WTC11 (cell line): ENCODE measurements around the gene EPN2. TPM values are rescaled to one million over a fixed set of nuclear protein-coding genes. Genes with fewer than 3 reads are reported as not detected.

Experiments used
- ATAC-seq: fragments of 200-7000 bp; cut with Tn5 transposase; 2 replicates; pipeline ENCODE4 v1.10.0; 2021; ENCODE audit warnings: mild to moderate bottlenecking, moderate library complexity
- CTCF ChIA-PET: fragments of 300-600 bp; sonication (Branson Sonifier 250); formaldehyde crosslinking; loops from one replicate; lab custom pipeline; 2021; ENCODE audit warnings: antibody characterized with exemption; lab: Charles Lee
- POLR2A ChIA-PET: fragments of 350-600 bp; sonication (Branson Sonifier 250); formaldehyde crosslinking; loops from one replicate; lab custom pipeline; 2021; ENCODE audit warnings: antibody characterized with exemption; lab: Charles Lee
- DNase-seq: peaks from one replicate; pipeline ENCODE4 v3.0.0; 2021; ENCODE audit warnings: low spot score
- H3K27ac Mint-ChIP-seq: 2 replicates; pipeline ENCODE4 v1.8.0; 2021; ENCODE audit warnings: mixed read lengths
- H3K27me3 Mint-ChIP-seq: 2 replicates; pipeline ENCODE4 v1.8.0; 2021; ENCODE audit warnings: low read depth, mild to moderate bottlenecking, moderate library complexity, mixed read lengths
- H3K36me3 Mint-ChIP-seq: 2 replicates; pipeline ENCODE4 v1.8.0; 2021; ENCODE audit warnings: mixed read lengths
- H3K4me1 Mint-ChIP-seq: 2 replicates; pipeline ENCODE4 v1.8.0; 2022; ENCODE audit warnings: mixed read lengths
- H3K4me3 Mint-ChIP-seq: 2 replicates; pipeline ENCODE4 v1.8.0; 2021; ENCODE audit warnings: mild to moderate bottlenecking, moderate library complexity, mixed read lengths
- H3K9me3 Mint-ChIP-seq: 2 replicates; pipeline ENCODE4 v1.8.0; 2021; ENCODE audit warnings: mixed read lengths
- EMX1 ChIP-seq: fragments of 250-450 bp; sonication (Bioruptor Pico); IDR thresholded peaks from 2 replicates; pipeline ENCODE4 v1.8.0; 2021; ENCODE audit warnings: mild to moderate bottlenecking
- FOXJ3 ChIP-seq: sonication (generic); formaldehyde crosslinking; IDR thresholded peaks from 2 replicates; pipeline ENCODE4 v1.9.0; 2021; ENCODE audit warnings: missing genetic modification reagents, mild to moderate bottlenecking, borderline replicate concordance
- JAZF1 ChIP-seq: fragments of 250-450 bp; sonication (Bioruptor Pico); IDR thresholded peaks from 2 replicates; pipeline ENCODE4 v1.9.0; 2021; ENCODE audit warnings: moderate library complexity, mild to moderate bottlenecking, inconsistent platforms
- JUN ChIP-seq: sonication (generic); formaldehyde crosslinking; IDR thresholded peaks from 2 replicates; pipeline ENCODE4 v1.8.0; 2023; ENCODE audit warnings: mild to moderate bottlenecking, missing genetic modification reagents
- KAT7 ChIP-seq: sonication (generic); formaldehyde crosslinking; IDR thresholded peaks from 2 replicates; pipeline ENCODE4 v1.8.1; 2023; ENCODE audit warnings: missing genetic modification reagents, mild to moderate bottlenecking, borderline replicate concordance
- MAX ChIP-seq: sonication (generic); formaldehyde crosslinking; IDR thresholded peaks from 2 replicates; pipeline ENCODE4 v1.8.0; 2022; ENCODE audit warnings: mild to moderate bottlenecking, missing genetic modification reagents
- RORB ChIP-seq: fragments of 250-450 bp; sonication (Bioruptor Pico); IDR thresholded peaks from 2 replicates; pipeline ENCODE4 v1.9.0; 2021; ENCODE audit warnings: mild to moderate bottlenecking
- ZNF671 ChIP-seq: fragments of 250-450 bp; sonication (Bioruptor Pico); IDR thresholded peaks from 2 replicates; pipeline ENCODE4 v1.8.0; 2021; ENCODE audit warnings: mild to moderate bottlenecking
- total RNA-seq: library from RNA; stranded (reverse); gene quantifications from 3 replicates; pipeline ENCODE4 v1.2.3, GENCODE V29; 2021
- TF ChIP-seq, protein P1 (sequence below): sonication (generic); formaldehyde crosslinking; IDR thresholded peaks from 2 replicates; pipeline ENCODE4 v1.8.0; 2022; ENCODE audit warnings: mild to moderate bottlenecking, missing genetic modification reagents
- TF ChIP-seq, protein P2 (sequence below): sonication (generic); formaldehyde crosslinking; IDR thresholded peaks from 2 replicates; pipeline ENCODE4 v1.8.1; 2023; ENCODE audit warnings: mild to moderate bottlenecking, moderate library complexity, missing genetic modification reagents
- TF ChIP-seq, protein P3 (sequence below): sonication (generic); formaldehyde crosslinking; IDR thresholded peaks from 2 replicates; pipeline ENCODE4 v1.8.0; 2022; ENCODE audit warnings: missing genetic modification reagents
- TF ChIP-seq, protein P4 (sequence below): sonication (generic); formaldehyde crosslinking; IDR thresholded peaks from 2 replicates; pipeline ENCODE4 v1.8.1; 2022; ENCODE audit warnings: missing genetic modification reagents, borderline replicate concordance
- TF ChIP-seq, protein P5 (sequence below): sonication (generic); formaldehyde crosslinking; IDR thresholded peaks from 2 replicates; pipeline ENCODE4 v1.8.1; 2023; ENCODE audit warnings: mild to moderate bottlenecking, missing genetic modification reagents
- TF ChIP-seq, protein P6 (sequence below): sonication (generic); formaldehyde crosslinking; IDR thresholded peaks from 2 replicates; pipeline ENCODE4 v1.8.1; 2023; ENCODE audit warnings: mild to moderate bottlenecking, missing genetic modification reagents, borderline replicate concordance

The EPN2 gene
- total RNA-seq, 1 experiment from 2014 or later, result 48.8 TPM

DNA sequence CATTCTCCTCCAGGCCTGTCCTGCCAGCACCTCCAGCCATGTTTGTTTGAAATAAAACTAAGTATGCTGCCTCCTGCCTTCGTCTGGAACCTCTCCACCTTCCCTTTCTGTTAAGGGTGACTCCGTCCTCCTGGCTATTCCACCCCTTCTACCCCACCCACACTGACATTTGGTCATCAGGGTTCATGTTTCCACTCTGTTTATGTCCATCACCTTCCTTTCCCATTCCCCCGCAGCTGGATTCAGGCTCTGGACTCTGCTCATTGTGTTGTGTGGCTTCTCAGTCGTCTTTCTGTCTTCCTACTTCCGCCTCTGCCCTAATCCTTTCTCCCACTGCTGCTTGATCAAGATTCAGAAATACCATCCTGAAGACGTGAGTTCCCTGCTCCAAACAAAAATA, 28.6 kb downstream of the EPN2 start:
- H3K9me3 Mint-ChIP-seq, result no peaks in the 10 kb centered on the region
- DNase-seq, result no peak
- H3K4me1 Mint-ChIP-seq, result peaks cover 43% of the 10 kb centered on the region
- ChIA-PET CTCF (interaction anchor here (1.9 kb wide), 1 partner anchor 15 kb away, joined by 5 read pairs; no protein-coding TSS in a partner anchor), POLR2A (no interaction called here)
- H3K4me3 Mint-ChIP-seq, result no peak overlapping the region
- H3K36me3 Mint-ChIP-seq, result 0 out of 2 replicates have a peak, but pooled peaks cover 2% of the 10 kb centered on the region
- TF ChIP-seq KAT7 (CRISPR knock-in tag), result no peak
- TF ChIP-seq, protein P1, sequence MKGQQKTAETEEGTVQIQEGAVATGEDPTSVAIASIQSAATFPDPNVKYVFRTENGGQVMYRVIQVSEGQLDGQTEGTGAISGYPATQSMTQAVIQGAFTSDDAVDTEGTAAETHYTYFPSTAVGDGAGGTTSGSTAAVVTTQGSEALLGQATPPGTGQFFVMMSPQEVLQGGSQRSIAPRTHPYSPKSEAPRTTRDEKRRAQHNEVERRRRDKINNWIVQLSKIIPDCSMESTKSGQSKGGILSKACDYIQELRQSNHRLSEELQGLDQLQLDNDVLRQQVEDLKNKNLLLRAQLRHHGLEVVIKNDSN (CRISPR knock-in tag), result no peak
- TF ChIP-seq, protein P2, sequence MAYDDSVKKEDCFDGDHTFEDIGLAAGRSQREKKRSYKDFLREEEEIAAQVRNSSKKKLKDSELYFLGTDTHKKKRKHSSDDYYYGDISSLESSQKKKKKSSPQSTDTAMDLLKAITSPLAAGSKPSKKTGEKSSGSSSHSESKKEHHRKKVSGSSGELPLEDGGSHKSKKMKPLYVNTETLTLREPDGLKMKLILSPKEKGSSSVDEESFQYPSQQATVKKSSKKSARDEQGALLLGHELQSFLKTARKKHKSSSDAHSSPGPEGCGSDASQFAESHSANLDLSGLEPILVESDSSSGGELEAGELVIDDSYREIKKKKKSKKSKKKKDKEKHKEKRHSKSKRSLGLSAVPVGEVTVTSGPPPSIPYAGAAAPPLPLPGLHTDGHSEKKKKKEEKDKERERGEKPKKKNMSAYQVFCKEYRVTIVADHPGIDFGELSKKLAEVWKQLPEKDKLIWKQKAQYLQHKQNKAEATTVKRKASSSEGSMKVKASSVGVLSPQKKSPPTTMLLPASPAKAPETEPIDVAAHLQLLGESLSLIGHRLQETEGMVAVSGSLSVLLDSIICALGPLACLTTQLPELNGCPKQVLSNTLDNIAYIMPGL (CRISPR knock-in tag), result no peak
- TF ChIP-seq, protein P3, sequence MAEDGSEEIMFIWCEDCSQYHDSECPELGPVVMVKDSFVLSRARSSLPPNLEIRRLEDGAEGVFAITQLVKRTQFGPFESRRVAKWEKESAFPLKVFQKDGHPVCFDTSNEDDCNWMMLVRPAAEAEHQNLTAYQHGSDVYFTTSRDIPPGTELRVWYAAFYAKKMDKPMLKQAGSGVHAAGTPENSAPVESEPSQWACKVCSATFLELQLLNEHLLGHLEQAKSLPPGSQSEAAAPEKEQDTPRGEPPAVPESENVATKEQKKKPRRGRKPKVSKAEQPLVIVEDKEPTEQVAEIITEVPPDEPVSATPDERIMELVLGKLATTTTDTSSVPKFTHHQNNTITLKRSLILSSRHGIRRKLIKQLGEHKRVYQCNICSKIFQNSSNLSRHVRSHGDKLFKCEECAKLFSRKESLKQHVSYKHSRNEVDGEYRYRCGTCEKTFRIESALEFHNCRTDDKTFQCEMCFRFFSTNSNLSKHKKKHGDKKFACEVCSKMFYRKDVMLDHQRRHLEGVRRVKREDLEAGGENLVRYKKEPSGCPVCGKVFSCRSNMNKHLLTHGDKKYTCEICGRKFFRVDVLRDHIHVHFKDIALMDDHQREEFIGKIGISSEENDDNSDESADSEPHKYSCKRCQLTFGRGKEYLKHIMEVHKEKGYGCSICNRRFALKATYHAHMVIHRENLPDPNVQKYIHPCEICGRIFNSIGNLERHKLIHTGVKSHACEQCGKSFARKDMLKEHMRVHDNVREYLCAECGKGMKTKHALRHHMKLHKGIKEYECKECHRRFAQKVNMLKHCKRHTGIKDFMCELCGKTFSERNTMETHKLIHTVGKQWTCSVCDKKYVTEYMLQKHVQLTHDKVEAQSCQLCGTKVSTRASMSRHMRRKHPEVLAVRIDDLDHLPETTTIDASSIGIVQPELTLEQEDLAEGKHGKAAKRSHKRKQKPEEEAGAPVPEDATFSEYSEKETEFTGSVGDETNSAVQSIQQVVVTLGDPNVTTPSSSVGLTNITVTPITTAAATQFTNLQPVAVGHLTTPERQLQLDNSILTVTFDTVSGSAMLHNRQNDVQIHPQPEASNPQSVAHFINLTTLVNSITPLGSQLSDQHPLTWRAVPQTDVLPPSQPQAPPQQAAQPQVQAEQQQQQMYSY (CRISPR knock-in tag), result no peak
- TF ChIP-seq, protein P4, sequence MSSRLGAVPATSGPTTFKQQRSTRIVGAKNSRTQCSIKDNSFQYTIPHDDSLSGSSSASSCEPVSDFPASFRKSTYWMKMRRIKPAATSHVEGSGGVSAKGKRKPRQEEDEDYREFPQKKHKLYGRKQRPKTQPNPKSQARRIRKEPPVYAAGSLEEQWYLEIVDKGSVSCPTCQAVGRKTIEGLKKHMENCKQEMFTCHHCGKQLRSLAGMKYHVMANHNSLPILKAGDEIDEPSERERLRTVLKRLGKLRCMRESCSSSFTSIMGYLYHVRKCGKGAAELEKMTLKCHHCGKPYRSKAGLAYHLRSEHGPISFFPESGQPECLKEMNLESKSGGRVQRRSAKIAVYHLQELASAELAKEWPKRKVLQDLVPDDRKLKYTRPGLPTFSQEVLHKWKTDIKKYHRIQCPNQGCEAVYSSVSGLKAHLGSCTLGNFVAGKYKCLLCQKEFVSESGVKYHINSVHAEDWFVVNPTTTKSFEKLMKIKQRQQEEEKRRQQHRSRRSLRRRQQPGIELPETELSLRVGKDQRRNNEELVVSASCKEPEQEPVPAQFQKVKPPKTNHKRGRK (CRISPR knock-in tag), result no peak
- no peak for TF ChIP-seq MAX (CRISPR knock-in tag)
- TF ChIP-seq ZNF671 (CRISPR knock-in tag), result no peak
- no peak for TF ChIP-seq RORB
- TF ChIP-seq, protein P5, sequence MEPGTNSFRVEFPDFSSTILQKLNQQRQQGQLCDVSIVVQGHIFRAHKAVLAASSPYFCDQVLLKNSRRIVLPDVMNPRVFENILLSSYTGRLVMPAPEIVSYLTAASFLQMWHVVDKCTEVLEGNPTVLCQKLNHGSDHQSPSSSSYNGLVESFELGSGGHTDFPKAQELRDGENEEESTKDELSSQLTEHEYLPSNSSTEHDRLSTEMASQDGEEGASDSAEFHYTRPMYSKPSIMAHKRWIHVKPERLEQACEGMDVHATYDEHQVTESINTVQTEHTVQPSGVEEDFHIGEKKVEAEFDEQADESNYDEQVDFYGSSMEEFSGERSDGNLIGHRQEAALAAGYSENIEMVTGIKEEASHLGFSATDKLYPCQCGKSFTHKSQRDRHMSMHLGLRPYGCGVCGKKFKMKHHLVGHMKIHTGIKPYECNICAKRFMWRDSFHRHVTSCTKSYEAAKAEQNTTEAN (CRISPR knock-in tag), result no peak
- no peak for TF ChIP-seq EMX1 (CRISPR knock-in tag)
- TF ChIP-seq, protein P6, sequence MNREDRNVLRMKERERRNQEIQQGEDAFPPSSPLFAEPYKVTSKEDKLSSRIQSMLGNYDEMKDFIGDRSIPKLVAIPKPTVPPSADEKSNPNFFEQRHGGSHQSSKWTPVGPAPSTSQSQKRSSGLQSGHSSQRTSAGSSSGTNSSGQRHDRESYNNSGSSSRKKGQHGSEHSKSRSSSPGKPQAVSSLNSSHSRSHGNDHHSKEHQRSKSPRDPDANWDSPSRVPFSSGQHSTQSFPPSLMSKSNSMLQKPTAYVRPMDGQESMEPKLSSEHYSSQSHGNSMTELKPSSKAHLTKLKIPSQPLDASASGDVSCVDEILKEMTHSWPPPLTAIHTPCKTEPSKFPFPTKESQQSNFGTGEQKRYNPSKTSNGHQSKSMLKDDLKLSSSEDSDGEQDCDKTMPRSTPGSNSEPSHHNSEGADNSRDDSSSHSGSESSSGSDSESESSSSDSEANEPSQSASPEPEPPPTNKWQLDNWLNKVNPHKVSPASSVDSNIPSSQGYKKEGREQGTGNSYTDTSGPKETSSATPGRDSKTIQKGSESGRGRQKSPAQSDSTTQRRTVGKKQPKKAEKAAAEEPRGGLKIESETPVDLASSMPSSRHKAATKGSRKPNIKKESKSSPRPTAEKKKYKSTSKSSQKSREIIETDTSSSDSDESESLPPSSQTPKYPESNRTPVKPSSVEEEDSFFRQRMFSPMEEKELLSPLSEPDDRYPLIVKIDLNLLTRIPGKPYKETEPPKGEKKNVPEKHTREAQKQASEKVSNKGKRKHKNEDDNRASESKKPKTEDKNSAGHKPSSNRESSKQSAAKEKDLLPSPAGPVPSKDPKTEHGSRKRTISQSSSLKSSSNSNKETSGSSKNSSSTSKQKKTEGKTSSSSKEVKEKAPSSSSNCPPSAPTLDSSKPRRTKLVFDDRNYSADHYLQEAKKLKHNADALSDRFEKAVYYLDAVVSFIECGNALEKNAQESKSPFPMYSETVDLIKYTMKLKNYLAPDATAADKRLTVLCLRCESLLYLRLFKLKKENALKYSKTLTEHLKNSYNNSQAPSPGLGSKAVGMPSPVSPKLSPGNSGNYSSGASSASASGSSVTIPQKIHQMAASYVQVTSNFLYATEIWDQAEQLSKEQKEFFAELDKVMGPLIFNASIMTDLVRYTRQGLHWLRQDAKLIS (CRISPR knock-in tag), result no peak
- no peak for TF ChIP-seq FOXJ3
- no peak for TF ChIP-seq JAZF1 (CRISPR knock-in tag)
- no peak for TF ChIP-seq JUN (CRISPR knock-in tag)
- H3K27ac Mint-ChIP-seq, result peak overlapping the region; percentile 53
- ATAC-seq, result no peak
- no peaks in the 10 kb centered on the region for H3K27me3 Mint-ChIP-seq
